Mesenchymal stem cell (in vitro differentiated cells and primary cell): Measurements from ENCODE around the gene RASGRF2.

Experiments used
- DNase-seq: peaks from one replicate; pipeline ENCODE4 v3.0.0-alpha.2; 2013
- H2AFZ ChIP-seq: one replicate; pipeline ENCODE4 v1.6.1; 2013; ENCODE audit warnings: low read depth, mild to moderate bottlenecking, control low read depth, inconsistent platforms, low read length, moderate library complexity
- H2AK5ac ChIP-seq: 2 replicates; pipeline ENCODE4 v1.6.1; 2013; ENCODE audit warnings: low read length, moderate library complexity, mild to moderate bottlenecking, inconsistent platforms; ENCODE audit not compliant: severe bottlenecking
- H2BK120ac ChIP-seq: one replicate; pipeline ENCODE4 v1.6.1; 2013; ENCODE audit warnings: low read depth, mild to moderate bottlenecking, inconsistent platforms, low read length, moderate library complexity
- H2BK12ac ChIP-seq, 2 experiments: one replicate each; pipeline ENCODE4 v1.6.1; 2013; ENCODE audit warnings: inconsistent platforms in 2 of 2, low read length in 2 of 2, mild to moderate bottlenecking in 2 of 2, moderate library complexity in 2 of 2, control low read depth in 1 of 2
- H2BK15ac ChIP-seq: one replicate; pipeline ENCODE4 v1.6.1; 2013; ENCODE audit warnings: mild to moderate bottlenecking, low read depth, inconsistent platforms; ENCODE audit not compliant: poor library complexity, severe bottlenecking
- H2BK5ac ChIP-seq: 2 replicates; pipeline ENCODE4 v1.6.1; 2013; ENCODE audit warnings: low read depth, mild to moderate bottlenecking, low read length, control low read depth, inconsistent platforms; ENCODE audit not compliant: poor library complexity, severe bottlenecking
- H3K14ac ChIP-seq, 2 experiments: one replicate each; pipeline ENCODE4 v1.6.1; 2013; ENCODE audit warnings: inconsistent platforms in 2 of 2, low read length in 2 of 2, control low read depth in 1 of 2, mild to moderate bottlenecking in 1 of 2, moderate library complexity in 1 of 2
- H3K18ac ChIP-seq, 2 experiments: one replicate each; pipeline ENCODE4 v1.6.1; 2013; ENCODE audit warnings: inconsistent platforms in 2 of 2, low read length in 2 of 2, control low read depth in 1 of 2, low read depth in 1 of 2, mild to moderate bottlenecking in 1 of 2
- H3K23ac ChIP-seq, 2 experiments: one replicate each; pipeline ENCODE4 v1.6.1; 2013; ENCODE audit warnings: inconsistent platforms in 2 of 2, low read length in 2 of 2, mild to moderate bottlenecking in 2 of 2, moderate library complexity in 2 of 2, control low read depth in 1 of 2
- H3K27ac ChIP-seq: 2 replicates; pipeline ENCODE4 v1.5.1; 2013; ENCODE audit warnings: mild to moderate bottlenecking, moderate library complexity, low read length, control low read depth, inconsistent platforms; ENCODE audit not compliant: poor library complexity, severe bottlenecking
- H3K27me3 ChIP-seq, 2 experiments: 2 replicates each; pipeline versions ENCODE4 v1.6.1 to v1.7.0; 2013; ENCODE audit warnings: low read length in 2 of 2, mild to moderate bottlenecking in 2 of 2, moderate library complexity in 2 of 2, control low read depth in 1 of 2, inconsistent platforms in 1 of 2; ENCODE audit not compliant: control insufficient read depth in 1 of 2, insufficient read depth in 1 of 2
- H3K36me3 ChIP-seq, 2 experiments: 2 replicates each; pipeline versions ENCODE4 v1.6.1 to v1.7.0; 2013; ENCODE audit warnings: low read length in 2 of 2, control low read depth in 1 of 2, inconsistent platforms in 1 of 2, low read depth in 1 of 2, mild to moderate bottlenecking in 1 of 2; ENCODE audit not compliant: insufficient read depth in 2 of 2, control insufficient read depth in 1 of 2
- H3K4ac ChIP-seq, 2 experiments: one replicate each; pipeline ENCODE4 v1.6.1; 2013; ENCODE audit warnings: inconsistent platforms in 2 of 2, low read length in 2 of 2, mild to moderate bottlenecking in 2 of 2, moderate library complexity in 2 of 2, control low read depth in 1 of 2, low read depth in 1 of 2
- H3K4me1 ChIP-seq: 2 replicates; pipeline ENCODE4 v1.6.1; 2013; ENCODE audit warnings: low read depth, low read length, control low read depth; ENCODE audit not compliant: control insufficient read depth, insufficient read depth
- H3K4me2 ChIP-seq: 2 replicates; pipeline ENCODE4 v1.6.1; 2013; ENCODE audit warnings: low read length, mild to moderate bottlenecking, inconsistent platforms; ENCODE audit not compliant: poor library complexity, severe bottlenecking
- H3K4me3 ChIP-seq, 2 experiments: 2 replicates each; pipeline versions ENCODE4 v1.5.1 to v1.7.0; 2013; ENCODE audit warnings: low read length in 2 of 2, mild to moderate bottlenecking in 2 of 2, control low read depth in 1 of 2, low read depth in 1 of 2; ENCODE audit not compliant: insufficient read depth in 1 of 2
- H3K79me1 ChIP-seq: replicated peaks from 2 replicates; pipeline ENCODE4 v1.6.1; 2013; ENCODE audit warnings: mild to moderate bottlenecking, control low read depth, low read length, inconsistent platforms; ENCODE audit not compliant: poor library complexity, severe bottlenecking
- H3K9ac ChIP-seq: 2 replicates; pipeline ENCODE4 v1.7.0; 2013; ENCODE audit warnings: mild to moderate bottlenecking, low read length, moderate library complexity
- H3K9me3 ChIP-seq: 2 replicates; pipeline ENCODE4 v1.7.0; 2013; ENCODE audit warnings: mild to moderate bottlenecking, low read length; ENCODE audit not compliant: control insufficient read depth
- H4K8ac ChIP-seq: one replicate; pipeline ENCODE4 v1.6.1; 2013; ENCODE audit warnings: inconsistent platforms, mild to moderate bottlenecking, low read length, moderate library complexity
- H4K91ac ChIP-seq: one replicate; pipeline ENCODE4 v1.6.1; 2013; ENCODE audit warnings: mild to moderate bottlenecking, low read length, inconsistent platforms
- WGBS: methylation state at CpG from one replicate; pipeline ENCODE4 v1.1.7; 2013; ENCODE audit warnings: mixed read lengths; 5-methylcytosine and 5-hydroxymethylcytosine counted together

RASGRF2 gene

DNA sequence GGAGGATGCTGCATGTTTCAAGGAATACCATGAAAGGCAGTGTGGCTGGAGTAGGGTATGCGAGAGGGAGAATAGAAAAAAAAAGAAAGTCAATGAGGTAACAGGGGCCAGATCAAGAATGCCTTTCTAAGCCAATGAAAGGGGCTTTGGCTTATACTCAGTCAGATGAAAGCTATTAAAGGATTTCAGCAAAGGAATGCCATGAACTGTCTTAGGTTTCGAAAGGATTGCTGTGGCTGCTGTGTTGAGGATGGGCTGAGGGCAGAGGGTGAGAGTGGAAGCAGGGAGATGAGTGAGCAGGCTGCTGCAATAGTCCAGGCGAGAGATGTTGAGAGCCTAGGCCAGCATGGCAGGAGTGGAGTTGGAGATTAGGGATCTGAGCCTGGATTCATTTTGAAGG, 137.6 kb downstream of the RASGRF2 start:
- H3K27me3 ChIP-seq = no peaks in the 10 kb centered on the region
- no peak overlapping the region for H2BK5ac ChIP-seq
- no peak overlapping the region for H3K9ac ChIP-seq
- H3K14ac ChIP-seq = no peak overlapping the region
- no peak overlapping the region for H3K18ac ChIP-seq
- no peak overlapping the region for H3K4me3 ChIP-seq
- DNase-seq = peak; percentile 22
- no peak overlapping the region for H2BK12ac ChIP-seq
- H3K79me1 ChIP-seq = no peaks in the 10 kb centered on the region
- peak overlapping the region; percentile 49 for H4K8ac ChIP-seq
- no peaks in the 10 kb centered on the region for H3K9me3 ChIP-seq
- no peak overlapping the region for H3K4me2 ChIP-seq
- no peak overlapping the region for H2BK120ac ChIP-seq
- H3K36me3 ChIP-seq = no peaks in the 10 kb centered on the region
- H4K91ac ChIP-seq = no peak overlapping the region
- H3K23ac ChIP-seq = no peak overlapping the region
- H2AFZ ChIP-seq = no peak overlapping the region
- H2AK5ac ChIP-seq = no peak overlapping the region
- 92% methylated on average over 3 of the region's 3 CpGs for WGBS
- H3K4ac ChIP-seq = no peak overlapping the region
- H3K27ac ChIP-seq = no peak overlapping the region
- H2BK15ac ChIP-seq = no peak overlapping the region
- H3K4me1 ChIP-seq = no peaks in the 10 kb centered on the region

DNA sequence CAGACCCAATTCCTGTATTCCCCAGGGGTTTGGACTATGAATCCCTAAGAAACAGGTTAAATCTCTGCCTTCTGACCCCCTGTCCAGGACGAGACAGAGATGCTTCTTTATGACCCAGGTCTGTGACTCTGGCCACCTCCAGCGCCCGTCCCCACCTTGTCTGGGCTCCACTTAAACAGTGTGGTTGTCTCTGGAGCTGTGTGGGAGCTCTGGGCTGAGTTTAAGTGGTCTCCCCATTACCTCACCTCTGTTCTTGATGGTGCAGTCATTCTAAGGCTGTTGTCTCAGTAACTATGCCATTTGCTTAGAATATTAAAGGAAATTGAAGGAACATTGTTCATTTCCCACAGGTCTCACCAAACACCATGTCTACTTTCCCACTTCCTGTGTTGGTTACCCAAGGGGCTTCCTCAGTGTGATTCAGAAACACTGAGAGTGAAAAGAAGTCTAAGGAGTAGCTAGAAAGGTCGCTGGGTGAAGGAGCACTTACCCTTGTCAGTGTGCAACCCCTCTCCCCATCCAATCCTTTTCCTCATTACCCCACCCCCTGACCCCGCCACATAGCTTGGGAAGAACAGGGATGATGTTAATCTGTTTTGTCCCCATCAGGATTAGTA, 145.2 kb downstream of the RASGRF2 start:
- H3K79me1 ChIP-seq = no peaks in the 10 kb centered on the region
- no peak overlapping the region for H3K4ac ChIP-seq
- no peak overlapping the region for H2BK12ac ChIP-seq
- H3K4me3 ChIP-seq = no peak overlapping the region
- no peak overlapping the region for H3K9ac ChIP-seq
- no peak overlapping the region for H3K23ac ChIP-seq
- H4K8ac ChIP-seq = no peak overlapping the region
- H3K4me1 ChIP-seq = no peaks in the 10 kb centered on the region
- no peak overlapping the region for H2AK5ac ChIP-seq
- H2BK5ac ChIP-seq = no peak overlapping the region
- H3K18ac ChIP-seq = no peak overlapping the region
- H3K14ac ChIP-seq = no peak overlapping the region
- no peaks in the 10 kb centered on the region for H3K9me3 ChIP-seq
- no peak overlapping the region for H2BK15ac ChIP-seq
- peaks cover 0 to 4% of the 10 kb centered on the region in 2 experiments for H3K27me3 ChIP-seq
- no peak overlapping the region for H4K91ac ChIP-seq
- no peaks in the 10 kb centered on the region for H3K36me3 ChIP-seq
- no peak for DNase-seq
- no peak overlapping the region for H3K4me2 ChIP-seq
- H2BK120ac ChIP-seq = no peak overlapping the region
- 89% methylated on average over 4 of the region's 5 CpGs for WGBS
- H2AFZ ChIP-seq = no peak overlapping the region
- no peak overlapping the region for H3K27ac ChIP-seq

DNA sequence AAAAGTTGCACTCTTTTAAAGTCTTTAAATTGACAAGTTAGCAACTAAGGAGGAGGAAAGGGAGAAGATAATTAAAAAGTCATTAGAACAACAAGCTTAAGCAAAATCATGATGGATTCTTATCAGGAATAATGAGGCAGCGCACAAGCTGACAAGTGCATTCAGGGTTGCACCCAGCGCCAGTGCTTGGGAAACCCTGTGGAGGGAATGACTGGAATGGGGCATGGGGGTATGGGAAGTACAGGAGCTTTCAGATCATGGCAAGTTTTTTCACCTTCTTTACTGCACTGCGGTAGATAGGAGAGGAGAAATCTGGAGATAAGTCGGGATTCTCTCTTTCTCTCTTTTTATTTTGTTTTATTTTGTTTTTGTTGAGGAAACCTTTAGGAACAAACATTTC, 155.1 kb downstream of the RASGRF2 start:
- Histone ChIP-seq H2BK120ac (no peak overlapping the region), H2AFZ (no peak overlapping the region), H3K4me2 (no peak overlapping the region), H3K4me1 (no peaks in the 10 kb centered on the region), H2BK5ac (no peak overlapping the region), H4K8ac (no peak overlapping the region), H2BK15ac (no peak overlapping the region), H3K4ac (no peak overlapping the region), H3K9ac (no peak overlapping the region), H4K91ac (no peak overlapping the region), H3K18ac (no peak overlapping the region), H3K23ac (no peak overlapping the region), H2BK12ac (no peak overlapping the region), H3K79me1 (no peaks in the 10 kb centered on the region), H3K9me3 (no peaks in the 10 kb centered on the region), H3K36me3 (no peaks in the 10 kb centered on the region), H3K27me3 (peaks cover 5 to 18% of the 10 kb centered on the region in 2 experiments), H3K4me3 (no peak overlapping the region), H2AK5ac (no peak overlapping the region), H3K14ac (no peak overlapping the region), H3K27ac (no peak overlapping the region)
- DNase-seq = no peak
- WGBS = 96% methylated on average over 2 of the region's 4 CpGs

DNA sequence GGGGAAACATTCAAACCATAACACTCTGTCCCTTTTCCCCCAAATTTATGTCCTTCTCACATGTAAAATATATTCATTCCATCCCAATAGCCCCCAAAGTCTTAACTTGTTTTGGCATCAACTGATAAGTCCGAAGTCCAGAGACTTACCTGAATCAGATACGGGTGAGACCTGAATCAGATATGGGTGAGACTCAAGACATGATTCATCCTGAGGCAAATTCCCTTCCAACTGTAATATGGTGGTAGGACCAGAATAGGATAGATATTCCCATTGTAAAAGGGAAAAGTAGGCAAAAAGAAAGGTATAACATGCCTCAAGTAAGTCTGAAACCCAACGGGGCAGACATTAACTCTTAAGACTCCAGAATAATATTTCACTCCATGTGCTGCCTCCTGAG, 157.4 kb downstream of the RASGRF2 start:
- Histone ChIP-seq H2BK120ac (no peak overlapping the region), H3K18ac (no peak overlapping the region), H3K23ac (no peak overlapping the region), H3K4me2 (no peak overlapping the region), H3K14ac (no peak overlapping the region), H2BK15ac (no peak overlapping the region), H3K36me3 (no peaks in the 10 kb centered on the region), H3K9ac (no peak overlapping the region), H3K4me1 (no peaks in the 10 kb centered on the region), H3K4me3 (no peak overlapping the region), H2BK5ac (no peak overlapping the region), H3K4ac (no peak overlapping the region), H4K91ac (no peak overlapping the region), H2BK12ac (no peak overlapping the region), H3K9me3 (no peaks in the 10 kb centered on the region), H2AK5ac (no peak overlapping the region), H3K27ac (no peak overlapping the region), H4K8ac (no peak overlapping the region), H3K27me3 (peaks cover 5 to 24% of the 10 kb centered on the region in 2 experiments), H2AFZ (no peak overlapping the region), H3K79me1 (no peaks in the 10 kb centered on the region)
- 73% methylated on average over 2 of the region's 3 CpGs for WGBS
- no peak for DNase-seq
